Fibroblast of the aortic adventitia (primary cell): ENCODE measurements around the gene ACOXL. TPM values are rescaled to one million over a fixed set of nuclear protein-coding genes. Genes with fewer than 3 reads are reported as not detected.

Experiments used
- DNase-seq: peaks from one replicate; pipeline ENCODE4 v3.0.0-alpha.2; 2010; ENCODE audit warnings: low read depth
- H3K4me3 ChIP-seq: 2 replicates; pipeline ENCODE4 v1.5.1; 2011; ENCODE audit warnings: low read depth, mild to moderate bottlenecking, control low read depth, low read length, moderate library complexity
- CTCF ChIP-seq: IDR thresholded peaks from 2 replicates; pipeline ENCODE4 v1.5.1; 2011; ENCODE audit warnings: mild to moderate bottlenecking, low read length, control low read depth, inconsistent platforms; ENCODE audit not compliant: insufficient read depth
- total RNA-seq: library from RNA; depleted of rRNA; stranded (reverse); fragments of >200 nt; gene quantifications from 2 replicates; pipeline ENCODE4 v1.2.3, GENCODE V29; 2012; ENCODE audit warnings: low replicate concordance

The ACOXL gene
- total RNA-seq, 1 donor, result not detected

GRCh38 chr2:110815938-110816337 is 83.6 kb downstream of the ACOXL start:
- no peak for TF ChIP-seq CTCF
- no peak for DNase-seq
- no peak overlapping the region for H3K4me3 ChIP-seq

- H3K4me3 ChIP-seq, result no peak overlapping the region
- no peak for TF ChIP-seq CTCF
- DNase-seq, result no peak
Measured at GRCh38 chr2:110816404-110817365, 84.3 kb downstream of the ACOXL start.

GRCh38 chr2:110818767-110819481 is 86.6 kb downstream of the ACOXL start:
- no peak for DNase-seq
- H3K4me3 ChIP-seq, result no peak overlapping the region
- no peak for TF ChIP-seq CTCF

GRCh38 chr2:110819711-110820110 is 87.3 kb downstream of the ACOXL start:
- no peak for TF ChIP-seq CTCF
- no peak overlapping the region for H3K4me3 ChIP-seq
- DNase-seq, result no peak

- no peak for TF ChIP-seq CTCF
- no peak for DNase-seq
- no peak overlapping the region for H3K4me3 ChIP-seq
Measured at GRCh38 chr2:110820128-110820527, 87.8 kb downstream of the ACOXL start.

- H3K4me3 ChIP-seq, result no peak overlapping the region
- no peak for DNase-seq
- no peak for TF ChIP-seq CTCF
Measured at GRCh38 chr2:110823165-110823564, 90.8 kb downstream of the ACOXL start.
